Measurements from ENCODE around the gene SYT7. TPM values are rescaled to one million over a fixed set of nuclear protein-coding genes. Genes with fewer than 3 reads are reported as not detected.

Gene SYT7
- polyA plus RNA-seq, 1 donor (not counting 4 experiments of a cell fraction or from before 2014, with no cell fraction given), result 2.6 TPM

GRCh38 chr11:61549662-61550568, 31.0 kb downstream of the SYT7 start:
- no peaks in the 10 kb centered on the region for H3K9me3 ChIP-seq (ENCODE audit: control insufficient read depth, low read depth, low read length)
- peaks cover 6% of the 10 kb centered on the region for H3K4me1 ChIP-seq (ENCODE audit: control insufficient read depth, extremely low read depth, insufficient read depth, low read length)
- H4K20me1 ChIP-seq (ENCODE audit: control insufficient read depth, extremely low read depth, insufficient read depth, low read length), result peaks cover 11% of the 10 kb centered on the region
- FAIRE-seq, result no peak
- H2AFZ ChIP-seq (ENCODE audit: control insufficient read depth, low read length), result no peak overlapping the region
- H3K79me2 ChIP-seq (ENCODE audit: control insufficient read depth, insufficient read depth, low read length), result no peaks in the 10 kb centered on the region
- no peaks in the 10 kb centered on the region for H3K9me1 ChIP-seq (ENCODE audit: control insufficient read depth, extremely low read depth, insufficient read depth, low read length)
- dilution Hi-C loops (cut with MboI; ENCODE audit: extremely low pct_ligation_motif_present, low sequenced_read_pairs), result no loop called here
- no peak overlapping the region for H3K4me3 ChIP-seq (ENCODE audit: control insufficient read depth in 2 of 3, extremely low read depth in 1 of 3, insufficient read depth in 2 of 3, low read depth in 1 of 3, low read length in 3 of 3)
- DNase-seq (ENCODE audit: low read depth, low spot score), result no peak
- no peak overlapping the region for H3K4me2 ChIP-seq (ENCODE audit: control insufficient read depth, extremely low read depth, insufficient read depth, low read depth, low read length)
- H3K27ac ChIP-seq (ENCODE audit: control insufficient read depth, insufficient read depth, low read length), result no peak overlapping the region
- peaks cover 26% of the 10 kb centered on the region for H3K27me3 ChIP-seq (ENCODE audit: control insufficient read depth, extremely low read depth, insufficient read depth, low read length)
- no peak overlapping the region for H3K9ac ChIP-seq (ENCODE audit: control insufficient read depth, extremely low read depth, insufficient read depth, low read length)
- TF ChIP-seq CTCF (optimal IDR thresholded peaks at IDR 0.05 in 1 of 3, IDR thresholded peaks at IDR 0.05 in 1 of 3, conservative IDR thresholded peaks at IDR 0.05 in 1 of 3; ENCODE audit: extremely low read depth in 1 of 3, insufficient read depth in 2 of 3, low read length in 3 of 3) (no peak), EZH2 (IDR thresholded peaks at IDR 0.05; ENCODE audit: low read length) (no peak)
- no peaks in the 10 kb centered on the region for H3K36me3 ChIP-seq (ENCODE audit: control insufficient read depth in 2 of 2, extremely low read depth in 1 of 2, insufficient read depth in 2 of 2, low read length in 2 of 2)

DNA sequence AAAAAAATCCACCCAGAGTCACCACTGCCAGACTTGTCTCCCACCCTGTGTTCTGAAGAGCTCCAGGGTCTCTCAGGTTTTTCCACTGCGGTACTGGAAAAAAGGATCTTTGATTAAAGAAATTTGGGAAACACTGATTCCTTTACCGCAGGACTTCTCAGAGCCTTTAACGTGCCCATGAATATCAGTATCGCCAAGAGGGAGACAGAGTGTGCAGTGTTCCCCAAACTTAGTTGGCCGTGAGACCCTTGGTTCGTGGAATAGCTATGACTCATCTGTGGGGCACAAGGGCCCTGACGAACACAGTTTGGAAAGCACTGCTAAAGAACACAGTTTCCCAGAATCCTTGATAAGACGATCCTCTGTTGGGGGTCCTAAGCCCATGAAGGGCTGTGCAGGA, 31.7 kb downstream of the SYT7 start:
- dilution Hi-C loops (cut with MboI; ENCODE audit: extremely low pct_ligation_motif_present, low sequenced_read_pairs), result no loop called here
- no peak for DNase-seq (ENCODE audit: low read depth, low spot score)
- no peak for FAIRE-seq

More for the DNA sequence above, 31.7 kb downstream of the SYT7 start:
- H3K79me2 ChIP-seq (ENCODE audit: control insufficient read depth, insufficient read depth, low read length), result no peaks in the 10 kb centered on the region
- peaks cover 4% of the 10 kb centered on the region for H4K20me1 ChIP-seq (ENCODE audit: control insufficient read depth, extremely low read depth, insufficient read depth, low read length)
- H2AFZ ChIP-seq (ENCODE audit: control insufficient read depth, low read length), result no peak overlapping the region
- H3K9me3 ChIP-seq (ENCODE audit: control insufficient read depth, low read depth, low read length), result no peaks in the 10 kb centered on the region
- no peak overlapping the region for H3K4me2 ChIP-seq (ENCODE audit: control insufficient read depth, extremely low read depth, insufficient read depth, low read depth, low read length)
- no peak overlapping the region for H3K27ac ChIP-seq (ENCODE audit: control insufficient read depth, insufficient read depth, low read length)
- peaks cover 2% of the 10 kb centered on the region for H3K4me1 ChIP-seq (ENCODE audit: control insufficient read depth, extremely low read depth, insufficient read depth, low read length)
- H3K9me1 ChIP-seq (ENCODE audit: control insufficient read depth, extremely low read depth, insufficient read depth, low read length), result no peaks in the 10 kb centered on the region
- no peak for TF ChIP-seq CTCF (optimal IDR thresholded peaks at IDR 0.05 in 1 of 3, IDR thresholded peaks at IDR 0.05 in 1 of 3, conservative IDR thresholded peaks at IDR 0.05 in 1 of 3; ENCODE audit: extremely low read depth in 1 of 3, insufficient read depth in 2 of 3, low read length in 3 of 3)
- TF ChIP-seq EZH2 (IDR thresholded peaks at IDR 0.05; ENCODE audit: low read length), result no peak
- no peaks in the 10 kb centered on the region for H3K36me3 ChIP-seq (ENCODE audit: control insufficient read depth in 2 of 2, extremely low read depth in 1 of 2, insufficient read depth in 2 of 2, low read length in 2 of 2)
- H3K9ac ChIP-seq (ENCODE audit: control insufficient read depth, extremely low read depth, insufficient read depth, low read length), result no peak overlapping the region
- H3K4me3 ChIP-seq (ENCODE audit: control insufficient read depth in 2 of 3, extremely low read depth in 1 of 3, insufficient read depth in 2 of 3, low read depth in 1 of 3, low read length in 3 of 3), result no peak overlapping the region
- peaks cover 19% of the 10 kb centered on the region for H3K27me3 ChIP-seq (ENCODE audit: control insufficient read depth, extremely low read depth, insufficient read depth, low read length)
